Daoy (cell line): ENCODE measurements around the gene TUBGCP6. TPM values are rescaled to one million over a fixed set of nuclear protein-coding genes. Genes with fewer than 3 reads are reported as not detected.

Experiments used
- DNase-seq: peaks from one replicate; pipeline ENCODE4 v3.0.0-alpha.2; 2015; ENCODE audit warnings: low read depth
- total RNA-seq: library from RNA; depleted of rRNA; stranded (reverse); fragments of >200 nt; shearing (Covaris generic); gene quantifications from 2 replicates; pipeline ENCODE4 v1.2.3, GENCODE V29; 2014

TUBGCP6 gene
- total RNA-seq, 1 experiment from 2014 or later = 17.3 TPM

- DNase-seq = no peak
These were observed 47.6 kb downstream of the TUBGCP6 start for GRCh38 chr22:50197000-50197800.

GRCh38 chr22:50196256-50196655, 48.6 kb downstream of the TUBGCP6 start:
- no peak for DNase-seq

- DNase-seq = no peak
These were observed 50.6 kb downstream of the TUBGCP6 start for GRCh38 chr22:50194037-50194805.

GRCh38 chr22:50193621-50194020, 51.2 kb downstream of the TUBGCP6 start:
- DNase-seq = no peak

GRCh38 chr22:50192436-50193204, 52.2 kb downstream of the TUBGCP6 start:
- DNase-seq = no peak

- no peak for DNase-seq
These were observed 53.7 kb downstream of the TUBGCP6 start for GRCh38 chr22:50190941-50191741.

GRCh38 chr22:50190182-50190940, 54.5 kb downstream of the TUBGCP6 start:
- peak; percentile 73 for DNase-seq

- no peak for DNase-seq
These were observed 55.0 kb downstream of the TUBGCP6 start for GRCh38 chr22:50189849-50190181.

GRCh38 chr22:50189184-50189848, 55.5 kb downstream of the TUBGCP6 start:
- DNase-seq = no peak

- DNase-seq = no peak
These were observed 56.5 kb downstream of the TUBGCP6 start for GRCh38 chr22:50188356-50188755.

- DNase-seq = no peak
These were observed 57.9 kb downstream of the TUBGCP6 start for GRCh38 chr22:50186761-50187523.

- DNase-seq = no peak
These were observed 58.6 kb downstream of the TUBGCP6 start for GRCh38 chr22:50186181-50186714.

- peak; percentile 94 for DNase-seq
These were observed 59.3 kb downstream of the TUBGCP6 start, which contains the start of gene TRABD for GRCh38 chr22:50185375-50186087. Gene TRABD (plus strand): TSS chr22:50185913. CDS start chr22:50193061, 7,148 bp downstream.

GRCh38 chr22:50184902-50185374, 59.9 kb downstream of the TUBGCP6 start:
- DNase-seq = no peak

- DNase-seq = no peak
These were observed 60.6 kb downstream of the TUBGCP6 start for GRCh38 chr22:50184004-50184901.

GRCh38 chr22:50183141-50183971, 61.5 kb downstream of the TUBGCP6 start:
- no peak for DNase-seq
